ENCODE measurements around the gene MAD2L1BP.
"Not testable (repeated sequence)": the region's sequence is repeated elsewhere in the genome, so short reads cannot be mapped to it uniquely, and the experiment has no call there.

The MAD2L1BP gene

GRCh38 chr6:43627008-43627825 is 8.4 kb upstream of the MAD2L1BP start:
- DNase-seq, result no peak

GRCh38 chr6:43628393-43629103 is 7.1 kb upstream of the MAD2L1BP start:
- DNase-seq, result peak; percentile 78

- peak; percentile 96 for DNase-seq
These were observed 6.5 kb upstream of the MAD2L1BP start, which contains the start of gene GTPBP2 for GRCh38 chr6:43629104-43629504. GTPBP2 (minus strand) TSS chr6:43629264; CDS start chr6:43629162, 102 bp downstream.

- peak; percentile 91 for DNase-seq
These were observed 5.9 kb upstream of the MAD2L1BP start for GRCh38 chr6:43629505-43630300.

GRCh38 chr6:43630980-43631619 is 4.5 kb upstream of the MAD2L1BP start:
- DNase-seq, result no peak

GRCh38 chr6:43633002-43633401 is 2.6 kb upstream of the MAD2L1BP start:
- DNase-seq, result not testable (repeated sequence)

- no peak for DNase-seq
These were observed 837 bp upstream of the MAD2L1BP start for GRCh38 chr6:43634702-43635303.

GRCh38 chr6:43636308-43636659 is 644 bp downstream of the MAD2L1BP start:
- DNase-seq, result no peak

GRCh38 chr6:43639984-43640800 is 4.6 kb downstream of the MAD2L1BP start:
- no peak for DNase-seq

- DNase-seq, result peak; percentile 81
These were observed 9.4 kb downstream of the MAD2L1BP start, which contains the start of gene RSPH9 for GRCh38 chr6:43644940-43645612. RSPH9 (plus strand) TSS chr6:43645036; CDS start chr6:43645099, 63 bp downstream.

GRCh38 chr6:43645613-43645964 is 9.9 kb downstream of the MAD2L1BP start:
- no peak for DNase-seq

- no peak for DNase-seq
These were observed 12.0 kb downstream of the MAD2L1BP start for GRCh38 chr6:43647613-43648012.

- DNase-seq, result no peak
These were observed 12.6 kb downstream of the MAD2L1BP start for GRCh38 chr6:43648248-43648647.

- not testable (repeated sequence) for DNase-seq
These were observed 17.2 kb downstream of the MAD2L1BP start for GRCh38 chr6:43652822-43653221.

- DNase-seq, result no peak
These were observed 21.7 kb downstream of the MAD2L1BP start for GRCh38 chr6:43657221-43657802.

GRCh38 chr6:43658161-43658560 is 22.5 kb downstream of the MAD2L1BP start:
- no peak for DNase-seq

GRCh38 chr6:43662948-43663347 is 27.3 kb downstream of the MAD2L1BP start:
- not testable (repeated sequence) for DNase-seq

- no peak for DNase-seq
These were observed 29.7 kb downstream of the MAD2L1BP start for GRCh38 chr6:43665376-43665775.

GRCh38 chr6:43666196-43666920 is 30.7 kb downstream of the MAD2L1BP start:
- no peak for DNase-seq

All from activated CD8-positive, alpha-beta memory T cell treated with anti-CD3 and anti-CD28 coated beads, Interleukin-2, amount 50 U/mL, for 48 hours (primary cell).